B cell (primary cell): Measurements from ENCODE around the gene NPAS3. TPM values are rescaled to one million over a fixed set of nuclear protein-coding genes. Genes with fewer than 3 reads are reported as not detected.
A peak's percentile ranks its signal among the peaks of the same experiment; 100 is the strongest.

Experiments used
- ATAC-seq: fragments of 200-7000 bp; cut with Tn5 transposase; one replicate; pipeline ENCODE4 v1.10.0; 2021; ENCODE audit warnings: low read depth, mild to moderate bottlenecking, moderate number of reproducible peaks, moderate library complexity
- CTCF ChIA-PET: fragments of 350-600 bp; sonication (Branson Sonifier 250); formaldehyde crosslinking; loops from one replicate; lab custom pipeline; 2021; ENCODE audit warnings: antibody characterized with exemption, inconsistent platforms; lab: Charles Lee
- POLR2A ChIA-PET: fragments of 350-600 bp; sonication (Branson Sonifier 250); formaldehyde crosslinking; loops from one replicate; lab custom pipeline; 2021; ENCODE audit warnings: antibody characterized with exemption; lab: Charles Lee
- DNase-seq: peaks from one replicate; pipeline ENCODE4 v3.0.0; 2013
- H2AFZ ChIP-seq: 2 replicates; pipeline ENCODE4 v1.6.1; 2012; ENCODE audit warnings: mild to moderate bottlenecking, low read depth, low read length; ENCODE audit not compliant: insufficient read depth, poor library complexity, severe bottlenecking
- H3K27ac ChIP-seq, 2 donors: 1 replicate in 1 of 2; 2 replicates in 1 of 2; pipeline ENCODE4 v1.5.1; 2012 to 2013; ENCODE audit warnings: low read length in 2 of 2, mild to moderate bottlenecking in 2 of 2, moderate library complexity in 1 of 2
- H3K27me3 ChIP-seq, 4 experiments: fragments of 200-600 bp in 1 of 4; sonication (generic) in 1 of 4; replicated peaks in 1 of 4; 1 replicate in 2 of 4; 2 replicates in 2 of 4; pipeline versions ENCODE4 v1.6.1 to v1.7.0; 2013 to 2016; ENCODE audit warnings: low read length in 3 of 4, mild to moderate bottlenecking in 2 of 4, mixed read lengths in 1 of 4, moderate library complexity in 1 of 4; ENCODE audit not compliant: insufficient read depth in 4 of 4, control insufficient read depth in 3 of 4; ENCODE audit errors: control extremely low read depth in 1 of 4
- H3K36me3 ChIP-seq, 2 experiments: replicated peaks in 1 of 2; 1 replicate in 1 of 2; 2 replicates in 1 of 2; pipeline versions ENCODE4 v1.6.1 to v1.7.1; 2013; ENCODE audit warnings: low read length in 1 of 2; ENCODE audit not compliant: insufficient read depth in 2 of 2, control insufficient read depth in 1 of 2; ENCODE audit errors: control extremely low read depth in 1 of 2, extremely low read depth in 1 of 2
- H3K4me1 ChIP-seq, 2 donors: fragments of 200-600 bp in 1 of 2; sonication (generic) in 1 of 2; 1 replicate in 1 of 2; 2 replicates in 1 of 2; pipeline versions ENCODE4 v1.5.1 to v1.6.1; 2013 to 2017; ENCODE audit warnings: low read length in 2 of 2; ENCODE audit not compliant: control insufficient read depth in 2 of 2, insufficient read depth in 2 of 2
- H3K4me2 ChIP-seq: replicated peaks from 2 replicates; pipeline ENCODE3; 2012; ENCODE audit warnings: mild to moderate bottlenecking, low read depth, low read length; ENCODE audit not compliant: poor library complexity, severe bottlenecking
- H3K4me3 ChIP-seq, 5 experiments: fragments of 200-600 bp in 1 of 5; sonication (generic) in 1 of 5; 1 replicate in 3 of 5; 2 replicates in 2 of 5; pipeline versions ENCODE4 v1.5.1 to v1.7.0; 2011 to 2016; ENCODE audit warnings: low read length in 4 of 5, mild to moderate bottlenecking in 4 of 5, low read depth in 2 of 5, control low read depth in 1 of 5, moderate library complexity in 1 of 5; ENCODE audit not compliant: insufficient read depth in 1 of 5; ENCODE audit errors: control extremely low read depth in 1 of 5, extremely low read depth in 1 of 5
- H3K79me2 ChIP-seq: fragments of 200-600 bp; sonication (generic); one replicate; pipeline ENCODE4 v1.6.0; 2016; ENCODE audit warnings: low read length; ENCODE audit not compliant: control insufficient read depth, insufficient read depth
- H3K9ac ChIP-seq: fragments of 200-600 bp; sonication (generic); 2 replicates; pipeline ENCODE4 v1.6.1; 2017; ENCODE audit warnings: mild to moderate bottlenecking, low read length, moderate library complexity
- H3K9me3 ChIP-seq, 3 donors: one replicate each; pipeline versions ENCODE4 v1.6.1 to v1.7.1; 2013; ENCODE audit warnings: low read length in 2 of 3; ENCODE audit not compliant: control insufficient read depth in 2 of 3, insufficient read depth in 1 of 3; ENCODE audit errors: control extremely low read depth in 1 of 3
- H4K20me1 ChIP-seq: 2 replicates; pipeline ENCODE4 v1.6.0; 2012; ENCODE audit warnings: mild to moderate bottlenecking, low read length; ENCODE audit not compliant: insufficient read depth, control insufficient read depth, poor library complexity, severe bottlenecking
- H3K27ac Mint-ChIP-seq: one replicate; pipeline ENCODE4 v1.8.0; 2021; ENCODE audit warnings: mixed read lengths
- H3K27me3 Mint-ChIP-seq: one replicate; pipeline ENCODE4 v1.8.0; 2021; ENCODE audit warnings: mixed read lengths
- H3K4me1 Mint-ChIP-seq: one replicate; pipeline ENCODE4 v1.8.0; 2021; ENCODE audit warnings: mixed read lengths
- H3K4me3 Mint-ChIP-seq: one replicate; pipeline ENCODE4 v1.8.0; 2021; ENCODE audit warnings: mixed read lengths
- H3K9me3 Mint-ChIP-seq: one replicate; pipeline ENCODE4 v1.8.0; 2022; ENCODE audit warnings: mixed read lengths; ENCODE audit not compliant: insufficient read depth
- EZH2 ChIP-seq: IDR thresholded peaks from 2 replicates; pipeline ENCODE4 v1.6.1; 2012; ENCODE audit warnings: borderline replicate concordance, low read depth, mild to moderate bottlenecking, moderate library complexity, low read length; ENCODE audit not compliant: insufficient read depth, poor library complexity, severe bottlenecking
- WGBS: methylation state at CpG from one replicate; pipeline ENCODE4 v1.1.5; 2013; ENCODE audit warnings: missing lambda C conversion rate; ENCODE audit not compliant: insufficient coverage; 5-methylcytosine and 5-hydroxymethylcytosine counted together
- intact Hi-C: fragments of 100-400 bp; cut with micrococcal nuclease; formaldehyde crosslinking; loops from one replicate; pipeline ENCODE4 v1.10.0; 2022
- polyA plus RNA-seq: library from polyadenylated mRNA; depleted of rRNA; stranded (reverse); fragments of >200 nt; gene quantifications from 2 replicates; pipeline ENCODE4 v1.2.3, GENCODE V29; 2012
- total RNA-seq, 2 donors: library from RNA; stranded (reverse); fragments of 120-200 nt in 1 of 2; gene quantifications; 1 replicate in 1 of 2; 2 replicates in 1 of 2; pipeline versions ENCODE4 v1.2.3 to v1.2.4, GENCODE V29; 2013 to 2022
- TF ChIP-seq, protein P1 (sequence below): fragments of 200-600 bp; IDR thresholded peaks from one replicate; pipeline ENCODE4 v1.8.0; 2022; ENCODE audit warnings: antibody characterized with exemption, mild to moderate bottlenecking

NPAS3 gene
- total and polyA plus RNA-seq, 2 donors (not counting 1 experiment from before 2014, with no cell fraction given): not detected

DNA sequence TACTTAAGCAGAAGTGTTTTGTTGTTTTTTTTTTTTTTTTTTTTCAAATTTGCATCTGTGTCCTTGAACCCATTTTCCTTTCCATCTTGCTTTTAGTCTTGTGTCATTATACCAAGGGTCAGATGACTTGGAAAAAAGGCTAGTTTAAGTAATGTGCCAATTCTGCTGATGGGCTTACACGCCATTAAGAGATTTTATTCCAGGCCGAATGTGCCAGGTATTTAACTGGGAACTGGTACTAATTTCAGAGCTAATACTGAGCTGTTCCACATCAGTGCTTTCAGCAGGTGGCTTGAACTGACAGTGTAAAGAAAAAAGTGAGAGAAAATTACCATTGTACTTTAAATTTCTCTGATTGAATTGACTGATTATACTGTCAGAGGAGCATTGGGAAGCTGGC, 224.9 kb downstream of the NPAS3 start:
- Mint-ChIP-seq H3K27ac (no peak overlapping the region), H3K9me3 (peaks cover 2% of the 10 kb centered on the region), H3K27me3 (no peaks in the 10 kb centered on the region), H3K4me3 (no peak overlapping the region), H3K4me1 (no peaks in the 10 kb centered on the region)
- H3K27ac ChIP-seq: no peak overlapping the region
- intact Hi-C loops: no loop called here
- no peak overlapping the region for H3K4me2 ChIP-seq
- no peak for ATAC-seq
- 100% methylated on average over 1 of the region's 2 CpGs for WGBS
- H3K9ac ChIP-seq: no peak overlapping the region
- H3K79me2 ChIP-seq: no peaks in the 10 kb centered on the region
- CTCF ChIA-PET: no interaction called here
- H3K4me3 ChIP-seq: no peak overlapping the region
- no peaks in the 10 kb centered on the region for H4K20me1 ChIP-seq
- POLR2A ChIA-PET: no interaction called here
- no peaks in the 10 kb centered on the region for H3K36me3 ChIP-seq
- H3K9me3 ChIP-seq: no peaks in the 10 kb centered on the region
- TF ChIP-seq, protein P1, sequence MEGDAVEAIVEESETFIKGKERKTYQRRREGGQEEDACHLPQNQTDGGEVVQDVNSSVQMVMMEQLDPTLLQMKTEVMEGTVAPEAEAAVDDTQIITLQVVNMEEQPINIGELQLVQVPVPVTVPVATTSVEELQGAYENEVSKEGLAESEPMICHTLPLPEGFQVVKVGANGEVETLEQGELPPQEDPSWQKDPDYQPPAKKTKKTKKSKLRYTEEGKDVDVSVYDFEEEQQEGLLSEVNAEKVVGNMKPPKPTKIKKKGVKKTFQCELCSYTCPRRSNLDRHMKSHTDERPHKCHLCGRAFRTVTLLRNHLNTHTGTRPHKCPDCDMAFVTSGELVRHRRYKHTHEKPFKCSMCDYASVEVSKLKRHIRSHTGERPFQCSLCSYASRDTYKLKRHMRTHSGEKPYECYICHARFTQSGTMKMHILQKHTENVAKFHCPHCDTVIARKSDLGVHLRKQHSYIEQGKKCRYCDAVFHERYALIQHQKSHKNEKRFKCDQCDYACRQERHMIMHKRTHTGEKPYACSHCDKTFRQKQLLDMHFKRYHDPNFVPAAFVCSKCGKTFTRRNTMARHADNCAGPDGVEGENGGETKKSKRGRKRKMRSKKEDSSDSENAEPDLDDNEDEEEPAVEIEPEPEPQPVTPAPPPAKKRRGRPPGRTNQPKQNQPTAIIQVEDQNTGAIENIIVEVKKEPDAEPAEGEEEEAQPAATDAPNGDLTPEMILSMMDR: no peak
- TF ChIP-seq EZH2: no peak
- no peak for DNase-seq
- H3K4me1 ChIP-seq: no peaks in the 10 kb centered on the region
- H2AFZ ChIP-seq: no peak overlapping the region
- H3K27me3 ChIP-seq: no peaks in the 10 kb centered on the region

DNA sequence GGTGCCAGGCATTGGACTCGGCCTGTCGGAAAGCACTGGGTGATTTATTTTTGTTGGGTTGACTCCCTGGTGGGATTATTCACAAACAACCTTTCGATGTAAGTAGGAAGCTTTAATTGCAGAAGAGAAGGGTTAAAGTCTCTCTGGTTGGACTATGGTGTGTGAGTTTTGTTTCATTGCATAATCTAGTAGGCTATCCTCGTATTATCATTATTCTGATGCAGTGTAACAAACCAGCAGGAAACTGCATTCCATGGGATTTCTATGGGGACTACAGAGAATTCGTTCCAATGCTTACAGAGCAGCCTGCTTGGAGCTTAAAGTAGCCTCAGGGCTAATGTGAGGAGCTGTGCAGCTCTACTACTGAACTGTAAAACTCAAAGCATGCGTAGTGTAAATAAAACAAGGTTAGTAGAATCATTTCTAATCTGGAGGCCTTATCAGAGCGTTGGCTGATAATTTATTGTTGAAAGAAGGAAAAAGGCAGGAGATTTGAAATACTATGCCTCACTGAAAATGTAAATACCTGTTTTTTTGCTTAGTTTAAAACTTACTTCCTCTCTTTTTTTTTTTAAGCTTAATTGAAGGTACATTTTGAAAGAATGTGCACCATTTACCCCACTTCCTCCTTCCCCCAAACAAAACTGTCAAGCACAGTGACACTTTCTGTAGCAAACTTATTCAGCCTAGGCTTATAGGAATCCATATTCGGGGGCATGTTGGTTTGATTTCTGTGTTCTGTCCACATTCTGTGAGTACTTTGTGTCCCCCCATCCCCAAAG, 226.7 kb downstream of the NPAS3 start:
- ChIA-PET POLR2A (no interaction called here), CTCF (no interaction called here)
- H3K4me1 Mint-ChIP-seq: no peaks in the 10 kb centered on the region
- Histone ChIP-seq H4K20me1 (no peaks in the 10 kb centered on the region), H3K9ac (no peak overlapping the region), H3K9me3 (no peaks in the 10 kb centered on the region), H3K27me3 (no peaks in the 10 kb centered on the region), H3K4me2 (no peak overlapping the region), H3K27ac (no peak overlapping the region), H3K4me3 (no peak overlapping the region), H3K4me1 (no peaks in the 10 kb centered on the region), H2AFZ (peak overlapping the region; percentile 21), H3K36me3 (no peaks in the 10 kb centered on the region), H3K79me2 (no peaks in the 10 kb centered on the region)
- H3K4me3 Mint-ChIP-seq: no peak overlapping the region
- no peak for ATAC-seq
- no peaks in the 10 kb centered on the region for H3K27me3 Mint-ChIP-seq
- H3K9me3 Mint-ChIP-seq: peaks cover 2% of the 10 kb centered on the region
- no peak overlapping the region for H3K27ac Mint-ChIP-seq
- 91% methylated on average over 5 of the region's 8 CpGs for WGBS
- TF ChIP-seq, protein P1: no peak
- no peak for TF ChIP-seq EZH2
- no peak for DNase-seq
- intact Hi-C loops: no loop called here
